ENCODE data around the gene MAF. TPM values are rescaled to one million over a fixed set of nuclear protein-coding genes. Genes with fewer than 3 reads are reported as not detected.

Gene MAF
- total and polyA plus RNA-seq, 12 donors: 7.2 to 114 (median 57.0) TPM

- WGBS, 4 donors: 90 to 97% (median 92%) methylated on average over 12 to 13 of the region's 13 CpGs
- no peak overlapping the region for H3K4me3 ChIP-seq
- no peak overlapping the region for H3K27ac ChIP-seq
- TF ChIP-seq CTCF (IDR thresholded peaks at IDR 0.05): no peak
- TF ChIP-seq POLR2A (IDR thresholded peaks at IDR 0.05): no peak
- DNase-seq: no peak
- H3K4me1 ChIP-seq (replicated peaks in 1 of 2): no peaks in the 10 kb centered on the region
- no peaks in the 10 kb centered on the region for H3K27me3 ChIP-seq
- no peaks in the 10 kb centered on the region for H3K9me3 ChIP-seq (replicated peaks in 1 of 3)
- intact Hi-C loops (cut with DNase I): no loop called here
- H3K36me3 ChIP-seq (replicated peaks in 1 of 2): no peaks in the 10 kb centered on the region
Observed at GRCh38 chr16:79639576-79640311, 39.2 kb upstream of the MAF start.

GRCh38 chr16:79638386-79638785, 37.8 kb upstream of the MAF start:
- WGBS, 4 donors: 69 to 75% (median 75%) methylated on average over 5 of the region's 5 CpGs
- TF ChIP-seq CTCF (IDR thresholded peaks at IDR 0.05) (no peak), POLR2A (IDR thresholded peaks at IDR 0.05) (no peak)
- intact Hi-C loops (cut with DNase I): no loop called here

GRCh38 chr16:79635488-79635887, 35.0 kb upstream of the MAF start:
- H3K4me1 ChIP-seq (replicated peaks in 1 of 2): no peaks in the 10 kb centered on the region
- H3K36me3 ChIP-seq (replicated peaks in 1 of 2): no peaks in the 10 kb centered on the region
- H3K9me3 ChIP-seq (replicated peaks in 1 of 3): no peaks in the 10 kb centered on the region
- DNase-seq: no peak
- TF ChIP-seq POLR2A (IDR thresholded peaks at IDR 0.05): no peak
- TF ChIP-seq CTCF (IDR thresholded peaks at IDR 0.05): no peak
- WGBS, 4 donors: 73 to 94% (median 78%) methylated on average over 1 to 2 of the region's 2 CpGs
- H3K4me3 ChIP-seq: no peak overlapping the region
- H3K27me3 ChIP-seq: no peaks in the 10 kb centered on the region
- intact Hi-C loops (cut with DNase I): no loop called here
- no peak overlapping the region for H3K27ac ChIP-seq

More at GRCh38 chr16:79638386-79638785, 37.8 kb upstream of the MAF start:
- no peaks in the 10 kb centered on the region for H3K4me1 ChIP-seq (replicated peaks in 1 of 2)
- H3K9me3 ChIP-seq (replicated peaks in 1 of 3): no peaks in the 10 kb centered on the region
- H3K27ac ChIP-seq: no peak overlapping the region
- no peak overlapping the region for H3K4me3 ChIP-seq
- no peaks in the 10 kb centered on the region for H3K27me3 ChIP-seq
- H3K36me3 ChIP-seq (replicated peaks in 1 of 2): no peaks in the 10 kb centered on the region
- DNase-seq: no peak

GRCh38 chr16:79634298-79634697, 33.8 kb upstream of the MAF start:
- DNase-seq: no peak
- TF ChIP-seq CTCF (IDR thresholded peaks at IDR 0.05): no peak
- no peak for TF ChIP-seq POLR2A (IDR thresholded peaks at IDR 0.05)
- no peaks in the 10 kb centered on the region for H3K36me3 ChIP-seq (replicated peaks in 1 of 2)
- no peak overlapping the region for H3K4me3 ChIP-seq
- WGBS, 4 donors: 92 to 96% (median 95%) methylated on average over 7 of the region's 7 CpGs
- H3K9me3 ChIP-seq (replicated peaks in 1 of 3): no peaks in the 10 kb centered on the region
- no peaks in the 10 kb centered on the region for H3K4me1 ChIP-seq (replicated peaks in 1 of 2)
- H3K27ac ChIP-seq: no peak overlapping the region
- no peaks in the 10 kb centered on the region for H3K27me3 ChIP-seq
- intact Hi-C loops (cut with DNase I): no loop called here
